H1 (cell line): ENCODE results near the gene COL19A1. TPM values are rescaled to one million over a fixed set of nuclear protein-coding genes. Genes with fewer than 3 reads are reported as not detected.
"Not testable (repeated sequence)": the region's sequence is repeated elsewhere in the genome, so short reads cannot be mapped to it uniquely, and the experiment has no call there.

Source experiments
- CTCF ChIA-PET: fragments of 300-600 bp; sonication (Branson Sonifier 250); formaldehyde crosslinking; loops from one replicate; lab custom pipeline; 2021; ENCODE audit not compliant: partially characterized antibody; lab: Charles Lee
- POLR2A ChIA-PET: fragments of 300-600 bp; sonication (Branson Sonifier 250); formaldehyde crosslinking; loops from one replicate; lab custom pipeline; 2021; ENCODE audit warnings: inconsistent platforms; ENCODE audit not compliant: partially characterized antibody; lab: Charles Lee
- DNase-seq, 2 experiments: peaks; one replicate each; pipeline versions ENCODE4 v3.0.0 to v3.0.0-alpha.2; 2010 to 2022; ENCODE audit warnings: low spot score in 2 of 2, low read depth in 1 of 2, mixed read lengths in 1 of 2
- FAIRE-seq: peaks from 2 replicates; lab custom pipeline; 2011; peaks lifted over from hg19 to GRCh38; lab: Jason Lieb, UNC
- H2AFZ ChIP-seq: 2 replicates; pipeline ENCODE4 v1.8.1; 2012; ENCODE audit warnings: low read length, inconsistent platforms
- H2AK5ac ChIP-seq: 2 replicates; pipeline ENCODE4 v1.6.1; 2013; ENCODE audit warnings: low read depth, low read length
- H2BK120ac ChIP-seq: replicated peaks from 2 replicates; pipeline ENCODE3; 2013; ENCODE audit warnings: low read depth, low read length, inconsistent platforms
- H2BK12ac ChIP-seq: 2 replicates; pipeline ENCODE4 v1.6.1; 2013; ENCODE audit warnings: low read depth, low read length
- H2BK15ac ChIP-seq: 2 replicates; pipeline ENCODE4 v1.6.1; 2013; ENCODE audit warnings: low read length
- H2BK20ac ChIP-seq: 2 replicates; pipeline ENCODE4 v1.6.1; 2013; ENCODE audit warnings: low read length
- H2BK5ac ChIP-seq: 2 replicates; pipeline ENCODE4 v1.6.1; 2013; ENCODE audit warnings: low read depth, low read length
- H3K14ac ChIP-seq: 2 replicates; pipeline ENCODE4 v1.6.1; 2013; ENCODE audit warnings: inconsistent platforms; ENCODE audit not compliant: insufficient read length
- H3K18ac ChIP-seq: 2 replicates; pipeline ENCODE4 v1.6.1; 2013; ENCODE audit warnings: low read length; ENCODE audit errors: extremely low read depth
- H3K23ac ChIP-seq: 2 replicates; pipeline ENCODE4 v1.6.1; 2013; ENCODE audit warnings: inconsistent platforms; ENCODE audit not compliant: insufficient read length
- H3K23me2 ChIP-seq: 2 replicates; pipeline ENCODE4 v1.6.1; 2013; ENCODE audit warnings: low read depth, low read length
- H3K27ac ChIP-seq: 2 replicates; pipeline ENCODE4 v1.6.1; 2011; ENCODE audit warnings: low read depth, low read length, inconsistent platforms
- H3K27me3 ChIP-seq, 4 experiments: replicated peaks in 1 of 4; 1 replicate in 1 of 4; 2 replicates in 3 of 4; pipeline versions ENCODE4 v1.6.1 to v1.8.1; 2011 to 2013; ENCODE audit warnings: low read length in 3 of 4, mild to moderate bottlenecking in 3 of 4, inconsistent platforms in 2 of 4, mixed read lengths in 2 of 4, moderate library complexity in 1 of 4; ENCODE audit not compliant: control insufficient read depth in 3 of 4, insufficient read depth in 3 of 4; ENCODE audit errors: extremely low read depth in 1 of 4
- H3K36me3 ChIP-seq, 4 experiments: 2 replicates each; pipeline versions ENCODE4 v1.6.1 to v1.8.1; 2011 to 2013; ENCODE audit warnings: mild to moderate bottlenecking in 4 of 4, low read length in 3 of 4, moderate library complexity in 2 of 4, control low read depth in 1 of 4, inconsistent platforms in 1 of 4; ENCODE audit not compliant: insufficient read depth in 4 of 4, control insufficient read depth in 2 of 4
- H3K4ac ChIP-seq: replicated peaks from 2 replicates; pipeline ENCODE3; 2013; ENCODE audit warnings: low read length, low read depth, mixed read lengths, inconsistent platforms; ENCODE audit not compliant: insufficient read length
- H3K4me1 ChIP-seq, 4 experiments: replicated peaks in 1 of 4; 1 replicate in 1 of 4; 2 replicates in 3 of 4; pipeline versions ENCODE4 v1.6.1 to v1.8.1; 2011 to 2013; ENCODE audit warnings: low read length in 3 of 4, inconsistent platforms in 2 of 4, mixed read lengths in 1 of 4; ENCODE audit not compliant: insufficient read depth in 4 of 4, control insufficient read depth in 3 of 4
- H3K4me2 ChIP-seq, 2 experiments: 2 replicates each; pipeline versions ENCODE4 v1.6.1 to v1.8.1; 2011 to 2013; ENCODE audit warnings: low read depth in 2 of 2, low read length in 2 of 2, control low read depth in 1 of 2, inconsistent platforms in 1 of 2, mild to moderate bottlenecking in 1 of 2; ENCODE audit not compliant: insufficient read depth in 1 of 2
- H3K4me3 ChIP-seq, 4 experiments: fragments of 200-600, 300-600 bp in 1 of 4; sonication (generic), shearing (Covaris generic), sonication (Bioruptor Twin) in 1 of 4; 2 replicates each; pipeline versions ENCODE4 v1.5.1 to v1.8.1; 2011 to 2016; ENCODE audit warnings: low read length in 4 of 4, low read depth in 3 of 4, control low read depth in 2 of 4, inconsistent platforms in 2 of 4, mild to moderate bottlenecking in 2 of 4, mixed read lengths in 1 of 4, moderate library complexity in 1 of 4; ENCODE audit not compliant: insufficient read depth in 2 of 4; ENCODE audit errors: extremely low read depth in 1 of 4
- H3K56ac ChIP-seq: replicated peaks from 2 replicates; pipeline ENCODE3; 2013; ENCODE audit warnings: low read depth, mild to moderate bottlenecking, mixed read lengths, low read length, inconsistent platforms; ENCODE audit not compliant: insufficient read length
- H3K79me1 ChIP-seq: 2 replicates; pipeline ENCODE4 v1.6.1; 2013; ENCODE audit warnings: low read depth, low read length, control low read depth
- H3K79me2 ChIP-seq, 2 experiments: 2 replicates each; pipeline versions ENCODE4 v1.6.1 to v1.8.1; 2012 to 2013; ENCODE audit warnings: low read length in 2 of 2, mild to moderate bottlenecking in 2 of 2, inconsistent platforms in 1 of 2; ENCODE audit not compliant: insufficient read depth in 2 of 2, control insufficient read depth in 1 of 2
- H3K9ac ChIP-seq, 4 experiments: replicated peaks in 1 of 4; 1 replicate in 1 of 4; 2 replicates in 3 of 4; pipeline versions ENCODE4 v1.6.1 to v1.8.1; 2011 to 2013; ENCODE audit warnings: low read depth in 3 of 4, low read length in 3 of 4, control low read depth in 2 of 4, mild to moderate bottlenecking in 2 of 4, moderate library complexity in 2 of 4, inconsistent platforms in 1 of 4; ENCODE audit errors: extremely low read depth in 1 of 4
- H3K9me3 ChIP-seq, 2 experiments: 2 replicates each; pipeline versions ENCODE4 v1.6.1 to v1.8.1; 2012 to 2013; ENCODE audit warnings: mild to moderate bottlenecking in 2 of 2, moderate library complexity in 2 of 2, control low read depth in 1 of 2, inconsistent platforms in 1 of 2, low read depth in 1 of 2, low read length in 1 of 2, mixed read lengths in 1 of 2; ENCODE audit not compliant: insufficient read depth in 2 of 2
- H4K20me1 ChIP-seq, 2 experiments: replicated peaks in 1 of 2; 2 replicates each; pipeline versions ENCODE3 to v1.8.1; 2011 to 2013; ENCODE audit warnings: inconsistent platforms in 2 of 2, low read length in 2 of 2, mild to moderate bottlenecking in 1 of 2; ENCODE audit not compliant: insufficient read depth in 2 of 2, control insufficient read depth in 1 of 2
- H4K5ac ChIP-seq: 2 replicates; pipeline ENCODE4 v1.6.1; 2013; ENCODE audit warnings: low read length, low read depth, mixed read lengths, inconsistent platforms; ENCODE audit not compliant: insufficient read length
- H4K8ac ChIP-seq: 2 replicates; pipeline ENCODE4 v1.8.0; 2013; ENCODE audit warnings: mild to moderate bottlenecking, moderate library complexity, low read length, inconsistent platforms; ENCODE audit not compliant: insufficient read depth; ENCODE audit errors: extremely low read depth
- H4K91ac ChIP-seq: replicated peaks from 2 replicates; pipeline ENCODE3; 2013; ENCODE audit warnings: low read length, mixed read lengths, inconsistent platforms; ENCODE audit not compliant: insufficient read length
- WGBS, 2 experiments: shearing (Covaris generic) in 1 of 2; methylation state at CpG; one replicate each; pipeline versions ENCODE4 v1.1.6 to v1.1.7; 2013 to 2015; ENCODE audit warnings: low lambda C conversion rate in 2 of 2, mixed read lengths in 2 of 2, inconsistent platforms in 1 of 2, low coverage in 1 of 2, missing lambda C conversion rate in 1 of 2; ENCODE audit not compliant: insufficient replicate concordance in 2 of 2, insufficient coverage in 1 of 2, insufficient read length in 1 of 2; ENCODE audit errors: extremely low coverage in 1 of 2, missing lambda C conversion rate in 1 of 2; 5-methylcytosine and 5-hydroxymethylcytosine counted together
- polyA plus RNA-seq, 7 experiments: library from polyadenylated mRNA; depleted of rRNA in 3 of 7; stranded (reverse) in 5 of 7; unstranded in 2 of 7; fragments of >200 nt in 5 of 7; fragments of 200-250 nt in 2 of 7; gene quantifications; 1 replicate in 5 of 7; 2 replicates in 1 of 7; 4 replicates in 1 of 7; pipeline versions ENCODE4 v1.2.1 to v1.2.3, GENCODE V29; 2011 to 2013; ENCODE audit warnings: missing spikeins in 2 of 7, mixed read lengths in 2 of 7
- total RNA-seq: library from RNA; stranded (reverse); fragmentation: NEBNext Ultra II Directional; extraction: Animal tissue kit (Norgen Biotek cat#: 25700); gene quantifications from 2 replicates; pipeline ENCODE4 v1.2.1, GENCODE V29; 2021

Gene COL19A1
- total and polyA plus RNA-seq, 2 of the 8 experiments (the other 6 are each of a cell fraction or from before 2014, with no cell fraction given) = not detected

DNA sequence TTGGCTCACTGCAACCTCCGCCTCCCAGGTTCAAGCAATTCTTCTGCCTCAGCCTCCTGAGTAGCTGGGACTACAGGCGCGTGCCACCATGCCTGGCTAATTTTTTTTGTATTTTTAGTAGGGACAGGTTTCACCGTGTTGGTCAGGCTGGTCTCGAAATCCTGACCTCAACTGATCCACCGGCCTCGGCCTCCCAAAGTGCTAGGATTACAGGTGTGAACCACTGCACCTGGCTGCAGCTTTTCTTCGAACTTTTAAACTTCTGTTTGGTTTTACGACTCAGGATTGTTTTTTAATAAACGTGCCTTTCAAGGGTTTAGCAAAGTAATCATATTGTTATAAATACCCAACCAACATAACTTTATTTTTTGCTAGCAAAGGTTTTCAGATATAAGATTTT lies 156.8 kb downstream of the COL19A1 start:
- H2AFZ ChIP-seq, H3K4me3 ChIP-seq, H3K36me3 ChIP-seq, H2BK20ac ChIP-seq, H3K27me3 ChIP-seq, H4K8ac ChIP-seq, H4K5ac ChIP-seq, CTCF ChIA-PET, H2BK5ac ChIP-seq, POLR2A ChIA-PET, H3K9me3 ChIP-seq, H4K20me1 ChIP-seq, H2BK12ac ChIP-seq, H2AK5ac ChIP-seq, H3K23ac ChIP-seq, H3K4ac ChIP-seq, H3K4me2 ChIP-seq, H3K79me2 ChIP-seq, H3K79me1 ChIP-seq, H3K4me1 ChIP-seq, DNase-seq, H3K56ac ChIP-seq, H3K27ac ChIP-seq, H2BK15ac ChIP-seq, H3K14ac ChIP-seq, FAIRE-seq, H3K18ac ChIP-seq, H3K9ac ChIP-seq, H3K23me2 ChIP-seq, H2BK120ac ChIP-seq, H4K91ac ChIP-seq: not testable (repeated sequence)
- WGBS, 2 experiments = 94% methylated on average over 9 of the region's 10 CpGs; no CpG with 5 or more reads in 1 of the 2 experiments
